ENCODE results near the gene COX19. TPM values are rescaled to one million over a fixed set of nuclear protein-coding genes. Genes with fewer than 3 reads are reported as not detected.

COX19 gene, protein sequence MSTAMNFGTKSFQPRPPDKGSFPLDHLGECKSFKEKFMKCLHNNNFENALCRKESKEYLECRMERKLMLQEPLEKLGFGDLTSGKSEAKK
- 5.1 and 9.5 TPM in 2 replicates for total RNA-seq

DNA sequence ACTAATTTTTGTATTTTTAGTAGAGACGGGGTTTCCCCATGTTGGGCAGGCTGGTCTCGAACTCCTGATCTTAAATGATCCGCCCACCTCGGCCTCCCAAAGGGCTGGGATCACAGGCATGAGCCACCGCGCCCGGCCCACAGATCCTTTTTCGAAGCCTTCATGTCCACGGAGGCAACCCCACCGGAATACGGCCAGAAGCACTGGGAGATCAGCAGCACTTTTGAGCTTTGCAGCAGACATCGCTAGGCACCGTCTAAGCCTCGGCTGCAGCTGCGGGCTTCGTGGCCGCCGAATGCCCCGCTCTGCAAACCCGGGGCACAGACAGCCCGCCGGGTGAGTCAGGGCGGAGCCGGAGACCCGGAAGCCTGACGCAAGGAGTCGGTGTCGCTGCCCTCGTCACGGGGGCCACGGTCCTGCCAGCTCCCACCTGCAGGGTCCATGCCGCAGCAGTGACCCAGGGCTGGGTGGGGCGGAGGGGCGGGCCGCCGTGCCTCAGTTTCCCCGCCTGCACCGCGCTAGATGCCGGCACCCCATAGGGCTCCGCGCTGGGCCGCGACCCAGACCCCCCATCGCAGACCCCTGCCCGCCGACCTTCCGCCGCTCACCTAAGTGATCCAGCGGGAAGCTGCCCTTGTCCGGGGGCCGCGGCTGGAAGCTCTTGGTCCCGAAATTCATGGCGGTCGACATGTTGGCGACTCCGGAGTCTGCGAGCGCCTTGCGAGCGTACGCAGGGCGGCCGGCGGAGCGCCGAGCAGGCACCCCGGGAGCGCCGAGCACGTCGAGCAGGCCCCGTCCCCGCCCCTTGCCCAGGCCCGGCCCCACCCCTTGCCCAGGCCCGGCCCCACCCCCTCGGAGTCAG, at the start of gene COX19:
TSS of gene COX19 (minus strand) at position 730 of the 862 bp plus-strand sequence. CDS start at position 690, 40 bp downstream.
- DNase-seq (ENCODE audit: extremely low read depth, low read depth, low spot score), result no peak

DNA sequence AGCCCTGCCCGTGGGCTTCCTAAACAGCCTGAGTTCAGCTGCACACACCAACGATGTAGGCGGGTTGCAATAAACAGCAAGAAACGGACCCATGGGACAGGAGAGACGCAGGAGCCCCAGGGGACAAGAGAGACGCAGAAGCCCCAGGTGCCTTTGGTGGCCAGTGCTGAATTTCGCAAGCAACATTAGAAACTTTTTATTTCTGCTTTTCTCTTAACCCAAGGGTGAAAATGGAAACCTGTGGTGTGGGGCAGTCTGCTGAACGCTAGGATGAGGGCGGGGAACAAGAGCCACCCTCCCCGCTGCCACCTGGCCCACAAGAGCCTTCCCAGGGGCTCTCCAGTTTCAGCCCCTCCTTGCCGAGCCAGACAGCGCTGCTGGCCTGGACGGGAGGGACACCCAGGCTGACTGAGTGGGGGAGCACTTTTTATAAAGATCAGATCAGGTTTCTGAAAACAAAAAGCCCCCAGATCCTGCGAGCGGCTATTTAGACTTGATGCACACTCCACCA, 49.0 kb upstream of the COX19 start:
- no peak for DNase-seq (ENCODE audit: extremely low read depth, low read depth, low spot score)

DNA sequence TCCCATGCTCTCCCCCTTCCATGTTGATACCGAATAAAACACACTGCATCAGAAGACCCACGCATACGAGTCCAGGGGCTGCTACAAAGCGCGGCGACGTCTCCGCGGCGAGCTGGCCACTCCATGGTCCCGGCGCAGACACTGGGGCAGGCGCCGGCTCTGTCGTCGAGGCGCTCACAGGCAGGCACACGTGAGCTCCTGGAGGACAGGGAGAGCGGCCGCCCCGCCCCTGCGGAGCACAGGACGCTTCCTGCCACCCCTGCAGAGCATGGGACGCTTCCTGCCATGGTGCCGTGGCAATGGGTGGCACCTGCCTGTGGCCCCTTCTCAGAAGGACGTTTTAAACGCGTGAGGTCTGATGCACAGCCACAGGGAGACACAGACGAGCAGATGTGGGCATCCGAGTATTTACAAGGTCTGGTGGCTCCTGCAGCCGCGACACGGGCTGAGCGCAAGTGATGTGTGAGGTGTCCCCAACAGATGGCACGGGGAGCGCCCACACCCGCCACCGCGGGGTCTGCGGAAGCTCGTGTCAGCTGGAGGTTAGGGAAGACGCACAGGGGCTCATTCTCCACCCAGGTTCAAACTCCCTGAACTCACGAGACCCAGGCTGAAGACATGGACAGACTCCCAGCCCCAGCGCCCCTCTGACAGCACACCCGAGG, 47.6 kb upstream of the COX19 start:
- no peak for DNase-seq (ENCODE audit: extremely low read depth, low read depth, low spot score)

DNA sequence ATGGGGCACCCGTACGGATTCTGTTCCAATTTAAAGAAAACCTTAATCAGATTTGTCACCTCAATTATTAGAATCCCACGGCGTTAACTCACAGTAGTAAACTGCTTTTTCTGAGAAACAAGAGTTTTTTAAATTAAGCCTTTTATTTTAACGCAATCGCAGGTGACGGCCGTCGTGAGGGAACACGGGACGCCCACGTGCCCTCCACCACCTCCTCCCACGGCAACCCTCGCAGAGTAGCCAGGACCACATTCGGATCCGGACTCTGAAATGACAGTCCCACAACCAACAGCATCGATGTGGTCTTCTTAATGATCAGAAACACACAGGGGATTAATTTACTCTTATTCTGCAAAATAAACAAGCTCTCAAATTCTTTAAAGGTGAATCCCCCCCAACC, 47.0 kb upstream of the COX19 start:
- DNase-seq (ENCODE audit: extremely low read depth, low read depth, low spot score), result no peak

DNA sequence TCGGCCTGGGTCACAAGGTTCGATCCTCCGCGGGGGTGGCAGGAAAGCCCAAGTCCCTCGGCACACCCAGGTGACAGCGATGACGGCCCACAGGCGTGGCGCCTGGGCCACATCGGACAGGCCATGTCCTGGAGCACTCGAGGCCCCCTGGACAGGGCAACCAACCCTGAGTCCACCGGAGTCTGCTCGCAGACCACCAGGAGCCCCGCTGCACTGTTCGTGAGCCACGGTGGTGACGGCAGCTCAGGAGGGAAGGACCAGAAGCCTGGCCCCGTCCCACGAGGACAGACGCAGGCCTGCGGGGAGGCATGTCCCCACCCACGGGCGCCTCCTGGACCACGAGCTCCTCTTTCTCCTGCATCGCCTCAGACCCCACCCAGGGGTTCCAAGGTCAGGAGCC, 46.6 kb upstream of the COX19 start:
- DNase-seq (ENCODE audit: extremely low read depth, low read depth, low spot score), result no peak

DNA sequence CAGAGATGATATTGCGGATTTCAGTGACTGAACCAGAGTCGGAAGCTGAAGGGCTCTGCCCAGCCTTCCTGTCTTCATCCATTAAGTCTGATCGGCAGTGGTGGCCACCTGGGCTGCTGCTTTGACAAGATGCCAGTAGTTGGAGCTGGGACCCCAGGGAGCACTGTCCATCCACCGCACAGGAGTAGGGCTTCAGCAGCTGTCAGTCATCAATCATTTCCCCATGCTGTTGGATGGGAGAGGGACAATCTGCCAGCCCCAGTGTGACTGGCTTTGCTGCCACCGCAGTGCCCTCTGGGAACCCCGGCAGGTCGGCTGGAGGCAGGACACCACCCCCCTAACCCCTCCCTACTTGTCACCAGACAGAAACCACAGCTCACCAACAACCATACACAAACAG, 46.0 kb upstream of the COX19 start:
- DNase-seq (ENCODE audit: extremely low read depth, low read depth, low spot score), result no peak

DNA sequence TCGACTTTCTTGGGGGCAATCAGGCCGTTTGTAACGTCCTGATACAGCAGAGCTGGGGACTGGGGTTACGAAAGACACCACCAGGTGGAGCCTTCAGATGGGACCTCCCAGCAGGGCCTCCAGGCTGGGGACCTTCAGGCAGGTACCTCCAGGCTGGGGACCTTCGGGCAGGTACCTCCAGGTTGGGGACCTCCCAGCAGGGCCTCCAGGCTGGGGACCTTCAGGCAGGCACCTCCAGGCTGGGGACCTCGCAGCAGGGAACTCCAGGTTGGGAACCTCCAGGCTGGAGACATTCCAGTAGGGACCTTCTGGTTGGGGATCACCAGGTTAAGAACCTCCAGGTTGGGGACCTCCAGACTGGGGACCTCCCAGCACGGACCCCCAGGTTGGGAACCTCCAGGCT, 45.5 kb upstream of the COX19 start:
- no peak for DNase-seq (ENCODE audit: extremely low read depth, low read depth, low spot score)

DNA sequence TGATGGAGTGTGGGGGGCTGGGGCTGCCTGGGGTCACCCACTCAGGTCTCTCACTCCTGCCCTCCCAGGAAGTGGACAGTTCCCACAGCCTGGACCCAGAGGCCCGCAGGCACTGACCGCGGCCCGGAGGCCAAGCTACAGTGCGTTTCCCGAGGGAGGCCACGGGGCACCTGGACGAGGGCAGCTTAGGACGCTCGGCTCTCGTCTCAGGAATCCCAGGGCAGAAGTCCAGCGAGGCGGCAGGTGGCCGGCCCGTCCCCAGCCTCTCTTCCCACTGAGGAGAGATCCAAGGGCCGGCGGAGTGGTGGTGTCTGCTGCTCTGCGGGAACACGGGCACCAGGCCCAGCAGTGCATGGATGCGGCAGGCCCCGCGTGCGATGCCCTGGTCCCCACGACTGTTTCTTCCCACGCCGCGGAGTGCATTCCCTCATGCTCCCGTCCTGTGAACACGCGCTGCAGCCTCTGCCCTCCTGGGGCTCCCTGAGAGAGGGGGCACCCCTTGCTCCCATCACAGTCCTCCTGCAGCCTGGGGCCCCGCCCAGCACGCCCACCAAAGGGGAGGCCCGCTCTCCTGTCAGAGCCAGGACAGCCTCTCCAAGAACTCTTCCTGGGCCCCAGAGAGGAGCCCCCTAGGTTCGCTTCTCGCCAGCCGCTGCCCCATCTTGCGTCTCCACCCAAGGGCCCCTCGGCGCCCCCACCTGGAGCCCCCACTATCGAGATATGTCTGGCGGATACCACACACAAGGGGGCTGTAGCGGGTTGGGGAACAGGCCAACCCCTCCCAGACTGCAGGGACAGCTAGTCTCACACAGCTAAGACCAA, 44.7 kb upstream of the COX19 start:
- DNase-seq (ENCODE audit: extremely low read depth, low read depth, low spot score), result no peak

DNA sequence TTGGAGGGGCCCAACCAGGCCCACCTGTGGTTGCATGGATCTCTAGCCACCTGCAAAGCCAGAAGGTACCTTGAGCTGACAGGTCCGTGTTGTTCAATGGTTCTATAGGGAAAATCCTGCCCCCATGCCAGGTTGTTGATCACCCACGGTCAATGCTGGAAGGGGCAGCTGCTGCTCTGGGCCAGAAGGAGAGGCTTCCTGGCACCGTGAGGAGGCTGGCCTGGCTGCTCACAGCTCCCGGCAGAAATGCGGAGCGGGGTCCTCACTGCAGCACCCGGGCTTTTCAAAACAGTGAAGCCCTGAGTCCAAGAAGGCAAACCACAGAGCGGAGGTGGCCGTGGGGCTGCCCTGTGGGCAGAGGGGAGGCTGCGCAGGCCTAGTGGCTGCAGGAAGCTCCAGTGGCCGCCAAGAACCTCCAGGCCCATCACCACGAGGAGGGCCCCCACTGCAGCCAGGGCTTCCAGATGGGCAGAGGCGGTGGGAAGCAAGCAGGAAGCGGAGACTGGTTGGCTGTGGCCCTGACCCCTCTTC, 44.0 kb upstream of the COX19 start:
- no peak for DNase-seq (ENCODE audit: extremely low read depth, low read depth, low spot score)

DNA sequence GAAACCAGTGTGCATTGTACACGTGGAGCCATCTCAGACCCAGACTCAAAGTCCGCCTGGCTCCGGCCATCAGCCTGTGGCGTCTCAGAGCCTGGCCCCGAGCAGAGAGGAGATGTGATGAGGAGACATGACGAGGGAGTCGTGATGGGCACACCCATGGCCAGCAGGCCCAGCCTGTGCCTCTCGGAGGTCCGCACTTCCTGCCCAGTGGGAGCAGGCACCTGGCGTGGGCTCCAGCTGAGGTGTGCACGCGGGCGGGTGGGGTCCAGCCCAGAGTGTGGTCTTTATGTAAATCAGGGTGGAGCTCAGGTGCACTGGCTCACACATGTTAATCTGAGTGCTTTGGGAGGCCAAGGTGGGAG, 43.0 kb upstream of the COX19 start:
- no peak for DNase-seq (ENCODE audit: extremely low read depth, low read depth, low spot score)

DNA sequence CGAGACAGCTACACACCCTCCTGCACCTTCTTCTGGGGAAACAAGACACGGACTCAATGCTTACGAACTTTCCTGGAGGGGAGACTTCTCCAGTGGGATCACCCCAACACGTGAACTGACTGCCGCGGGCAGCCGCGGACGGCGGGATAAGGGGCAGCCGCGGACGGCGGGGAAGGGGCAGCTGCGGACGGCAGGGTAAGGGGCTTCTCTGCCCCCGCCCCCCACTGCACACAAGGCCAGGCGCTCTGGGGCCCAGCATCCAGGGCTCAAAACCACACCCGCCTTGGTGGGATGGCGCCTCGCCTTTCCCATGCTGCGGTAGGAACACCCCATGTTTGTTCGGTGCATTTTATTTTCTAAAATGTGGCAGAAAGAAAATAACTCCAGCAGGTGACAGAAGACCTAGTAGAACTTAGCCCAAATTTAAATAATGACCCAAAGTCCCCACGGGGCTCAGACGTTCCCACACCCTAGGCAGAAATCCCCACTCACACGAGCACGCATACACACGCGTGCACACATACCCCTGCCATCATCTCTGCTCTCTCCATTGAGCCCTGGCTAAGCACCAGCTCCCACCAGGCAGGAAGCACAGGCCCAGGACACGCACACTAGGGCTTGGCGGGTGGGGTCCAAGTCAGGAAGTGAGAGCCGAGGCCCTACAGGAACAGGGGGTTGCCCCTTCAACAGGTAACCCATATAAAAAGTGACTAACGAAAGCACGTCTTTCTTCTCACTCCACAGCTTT, 42.4 kb upstream of the COX19 start:
- DNase-seq (ENCODE audit: extremely low read depth, low read depth, low spot score), result no peak

DNA sequence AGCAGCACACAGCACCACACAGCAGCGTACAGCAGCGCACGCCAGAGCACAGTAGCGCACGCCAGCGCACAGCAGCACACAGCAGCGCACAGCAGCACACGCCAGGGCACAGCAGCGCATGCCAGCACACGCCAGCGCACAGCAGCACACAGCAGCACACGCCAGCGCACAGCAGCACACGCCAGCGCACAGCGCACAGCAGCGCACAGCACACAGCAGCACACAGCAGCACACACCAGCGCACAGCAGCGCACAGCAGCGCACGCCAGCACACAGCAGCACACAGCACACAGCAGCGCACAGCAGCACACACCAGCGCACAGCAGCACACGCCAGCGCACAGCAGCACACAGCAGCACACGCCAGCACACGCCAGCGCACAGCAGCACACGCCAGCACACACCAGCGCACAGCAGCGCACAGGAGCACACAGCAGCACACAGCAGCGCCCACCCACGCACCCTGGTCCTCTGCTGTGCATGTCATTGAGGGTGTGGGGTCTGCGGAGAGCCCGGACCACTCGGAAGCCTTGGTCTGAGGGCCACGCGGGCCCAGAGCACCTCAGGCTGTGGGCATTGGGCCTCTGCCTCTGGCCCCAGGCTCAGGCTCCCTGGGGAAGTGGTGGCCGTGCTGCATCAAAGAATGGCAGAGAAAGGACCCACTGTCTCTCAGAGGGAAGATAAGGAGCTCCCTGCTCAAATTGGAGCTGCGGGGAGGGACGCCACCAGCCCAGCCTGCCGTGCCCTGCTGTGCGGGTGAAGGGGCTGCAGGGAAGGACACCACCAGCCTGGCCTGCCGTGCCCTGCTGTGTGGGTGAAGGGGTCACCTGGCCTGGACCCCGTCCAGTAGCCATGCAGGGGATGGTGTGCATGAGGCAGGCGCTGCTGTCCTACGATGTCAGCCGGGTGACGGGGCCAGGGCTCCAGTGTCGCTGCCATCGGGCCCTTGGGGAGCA, 41.5 kb upstream of the COX19 start:
- DNase-seq (ENCODE audit: extremely low read depth, low read depth, low spot score), result no peak

DNA sequence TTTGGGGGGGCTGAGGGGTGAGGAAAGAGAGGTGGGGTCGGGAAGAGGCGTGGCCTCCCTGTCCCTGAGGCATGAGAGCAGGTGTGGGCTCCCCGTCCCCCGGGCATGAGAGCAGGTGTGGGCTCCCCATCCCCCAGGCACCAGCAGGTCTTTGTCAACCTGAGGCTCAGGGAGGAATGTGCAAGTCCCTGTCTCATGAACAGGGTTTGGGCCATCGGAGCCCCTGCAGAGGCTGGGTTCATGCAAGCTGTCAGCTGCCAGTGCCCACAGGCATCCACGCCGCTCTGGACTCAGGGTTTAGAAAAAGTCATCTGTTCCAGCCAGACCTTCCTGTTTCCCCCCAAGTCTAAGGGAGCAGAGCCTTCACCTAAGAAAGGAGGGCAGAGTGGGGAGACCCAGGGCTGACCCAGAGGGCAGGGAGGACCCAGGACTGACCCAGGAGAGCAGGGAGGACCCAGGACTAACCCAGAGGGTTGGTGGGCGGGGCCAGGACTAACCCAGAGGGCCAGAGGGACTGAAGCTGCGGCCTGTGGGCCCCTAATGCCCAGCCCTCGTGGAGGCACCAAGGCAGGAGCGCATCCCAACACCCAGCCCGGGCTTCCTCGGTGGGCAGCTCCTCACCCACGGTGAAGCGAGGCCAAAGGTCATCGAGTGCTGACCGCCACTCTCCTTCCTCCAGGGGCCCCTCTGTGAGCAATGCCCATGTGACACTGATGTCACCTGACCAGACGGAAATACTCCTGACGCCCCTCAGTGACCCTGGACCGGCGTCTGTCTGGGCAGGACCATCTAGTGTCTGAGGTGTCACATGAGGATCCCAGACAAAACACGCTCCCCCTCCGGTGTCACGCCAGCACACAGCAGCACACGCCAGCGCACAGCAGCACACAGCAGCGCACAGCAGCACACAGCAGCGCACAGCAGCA, 40.1 kb upstream of the COX19 start:
- no peak for DNase-seq (ENCODE audit: extremely low read depth, low read depth, low spot score)

DNA sequence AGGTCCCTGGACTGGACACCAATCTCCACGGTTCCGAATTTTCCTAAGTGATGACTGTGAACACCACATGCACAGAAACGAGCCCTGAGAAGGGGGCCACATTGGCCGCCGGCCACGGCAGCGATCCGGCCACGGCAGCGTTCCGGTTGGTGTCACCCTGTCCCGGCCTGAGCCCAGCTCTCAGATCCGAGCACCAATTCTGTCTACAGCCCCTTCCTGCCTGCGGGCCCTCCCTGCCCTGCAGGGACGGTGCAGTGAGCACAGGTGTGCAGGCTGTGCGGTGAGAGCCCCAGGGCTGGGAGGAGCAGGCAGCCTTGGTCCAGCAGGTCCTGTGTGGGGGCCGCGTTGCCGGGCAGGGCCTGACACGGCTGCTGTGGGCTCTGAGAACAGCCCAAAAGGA, 39.3 kb upstream of the COX19 start:
- DNase-seq (ENCODE audit: extremely low read depth, low read depth, low spot score), result no peak

DNA sequence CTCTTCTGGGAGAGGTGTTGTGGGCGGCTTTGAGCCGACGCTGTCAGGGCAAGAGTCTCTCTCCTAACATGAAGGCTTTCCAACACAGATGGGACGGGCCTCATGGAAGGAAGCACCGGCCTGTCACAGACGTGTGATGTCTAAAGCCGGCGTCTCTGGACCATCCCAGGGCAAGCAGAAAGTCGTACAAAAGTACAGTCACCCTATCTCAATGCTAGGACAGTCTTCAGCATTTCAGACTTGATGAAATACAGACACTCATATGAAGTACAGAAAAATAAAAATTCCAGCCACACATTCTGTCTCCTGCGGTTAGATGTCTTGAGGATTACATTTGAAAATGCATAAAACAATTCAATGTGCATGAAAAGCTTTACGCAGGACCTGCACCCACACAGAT, 38.2 kb upstream of the COX19 start:
- DNase-seq (ENCODE audit: extremely low read depth, low read depth, low spot score), result no peak

DNA sequence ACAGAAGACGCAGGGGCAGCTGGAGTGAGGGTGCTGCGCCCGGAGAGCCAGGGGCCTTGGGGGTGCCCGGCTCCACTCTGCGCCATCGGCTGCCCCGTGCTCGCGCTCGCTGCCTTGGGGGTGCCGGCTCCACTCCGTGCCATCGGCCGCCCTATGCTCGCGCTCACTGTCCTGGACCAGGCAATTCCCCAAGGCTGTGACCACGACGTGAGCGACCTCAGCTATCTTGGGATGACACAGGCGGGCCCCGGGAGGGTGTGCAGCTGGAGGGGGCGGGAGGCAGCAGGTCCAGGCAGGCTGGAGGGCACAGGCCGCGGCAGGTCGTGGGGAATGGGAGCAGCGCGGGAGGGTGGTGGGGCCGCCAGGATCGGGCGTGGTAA, 37.4 kb upstream of the COX19 start:
- no peak for DNase-seq (ENCODE audit: extremely low read depth, low read depth, low spot score)

DNA sequence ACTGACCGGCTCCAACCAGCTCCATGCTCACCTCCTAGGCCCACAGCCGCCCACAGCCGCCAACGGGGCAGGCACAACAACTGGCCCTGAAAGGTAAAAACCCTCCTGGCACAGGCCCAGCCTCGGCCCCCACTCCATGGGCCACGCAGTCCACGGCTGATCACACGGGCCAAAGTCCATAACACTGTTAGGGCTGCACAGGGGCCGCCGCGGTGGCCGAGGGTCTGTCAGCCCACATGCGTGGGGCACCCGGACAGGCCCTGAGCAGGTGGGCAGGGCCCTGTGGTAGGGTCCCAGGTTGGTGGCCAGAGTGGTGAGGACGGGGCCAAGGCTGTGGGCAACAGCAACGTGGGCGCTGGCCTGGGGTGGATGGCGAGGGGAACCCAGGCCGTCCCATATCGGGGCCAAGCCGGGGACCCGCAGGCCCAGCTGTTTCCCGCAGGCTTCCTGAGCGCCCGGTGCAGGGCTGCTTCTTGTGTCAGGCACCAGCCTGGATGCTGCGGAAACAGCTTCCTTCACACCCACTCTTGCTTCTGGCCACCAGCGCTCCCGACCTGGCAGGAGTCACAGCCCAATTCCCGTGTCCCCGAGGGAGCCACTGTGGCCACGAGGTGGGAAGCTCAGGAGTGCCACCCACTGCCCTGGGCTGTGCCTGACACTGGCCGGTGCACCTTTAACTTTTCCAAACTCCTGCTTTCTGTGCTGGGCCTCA, 36.8 kb upstream of the COX19 start:
- no peak for DNase-seq (ENCODE audit: extremely low read depth, low read depth, low spot score)
